Upper lobe of right lung (tissue), 1 donor: ENCODE results near the gene MGAT3. TPM values are rescaled to one million over a fixed set of nuclear protein-coding genes. Genes with fewer than 3 reads are reported as not detected.

Source experiments
- ATAC-seq: fragments of 200-7000 bp; cut with Tn5 transposase; one replicate; pipeline ENCODE4 v1.9.1; 2020; ENCODE audit warnings: mild to moderate bottlenecking, moderate library complexity
- DNase-seq: peaks from one replicate; pipeline ENCODE4 v3.0.0-alpha.2; 2020
- H3K27ac ChIP-seq: fragments of 200-600 bp; one replicate; pipeline ENCODE4 v1.8.0; 2022
- H3K27me3 ChIP-seq: fragments of 200-600 bp; one replicate; pipeline ENCODE4 v1.8.0; 2022; ENCODE audit warnings: mild to moderate bottlenecking
- H3K36me3 ChIP-seq: fragments of 200-600 bp; one replicate; pipeline ENCODE4 v1.8.0; 2022
- H3K4me1 ChIP-seq: fragments of 200-600 bp; one replicate; pipeline ENCODE4 v1.8.0; 2022
- H3K4me3 ChIP-seq: fragments of 200-600 bp; one replicate; pipeline ENCODE4 v1.8.0; 2022; ENCODE audit warnings: mild to moderate bottlenecking
- H3K9me3 ChIP-seq: fragments of 200-600 bp; one replicate; pipeline ENCODE4 v1.8.0; 2022
- intact Hi-C: fragments of 100-400 bp; cut with DNase I; formaldehyde crosslinking; loops from one replicate; pipeline ENCODE4 v1.11.0; 2022
- total RNA-seq: library from RNA; stranded (reverse); fragmentation: NEBNext Ultra II Directional; extraction: Animal tissue kit (Norgen Biotek cat#: 25700); gene quantifications from one replicate; pipeline ENCODE4 v1.2.1, GENCODE V29; 2021
- TF ChIP-seq, protein P1 (sequence below): fragments of 200-600 bp; IDR thresholded peaks from one replicate; pipeline ENCODE4 v1.8.0; 2022; ENCODE audit warnings: antibody characterized with exemption
- donor health status: DM: no; HTN: yes; CAD: no; lungs with severe emphysema.

The MGAT3 gene
- total RNA-seq, 1 donor from 2014 or later: 34.8 TPM

DNA sequence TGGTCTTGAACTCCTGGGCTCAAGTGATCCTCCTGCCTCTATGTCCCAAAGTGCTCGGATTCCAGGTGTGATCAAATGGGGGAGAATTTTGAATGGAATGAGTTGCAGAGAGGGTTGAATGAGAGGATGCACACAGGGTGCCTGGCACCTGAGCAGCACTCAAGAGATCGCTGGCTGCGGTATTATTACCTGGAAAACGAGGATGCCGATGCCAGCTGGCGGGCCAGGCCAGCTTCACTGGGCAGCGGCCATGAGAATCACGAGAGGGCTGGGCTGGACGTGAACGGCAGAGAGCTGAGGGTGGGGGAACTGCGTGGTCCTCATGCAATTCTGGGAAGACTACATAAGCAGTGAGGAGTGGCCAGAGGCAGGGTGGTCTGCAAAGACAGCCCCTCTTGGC, 2.9 kb downstream of the MGAT3 start:
- Histone ChIP-seq H3K9me3 (no peaks in the 10 kb centered on the region), H3K4me1 (peaks cover 24% of the 10 kb centered on the region), H3K4me3 (no peak overlapping the region), H3K27me3 (peaks cover 23% of the 10 kb centered on the region), H3K27ac (no peak overlapping the region), H3K36me3 (no peaks in the 10 kb centered on the region)
- DNase-seq (no peak), ATAC-seq (no peak)
- TF ChIP-seq, protein P1, sequence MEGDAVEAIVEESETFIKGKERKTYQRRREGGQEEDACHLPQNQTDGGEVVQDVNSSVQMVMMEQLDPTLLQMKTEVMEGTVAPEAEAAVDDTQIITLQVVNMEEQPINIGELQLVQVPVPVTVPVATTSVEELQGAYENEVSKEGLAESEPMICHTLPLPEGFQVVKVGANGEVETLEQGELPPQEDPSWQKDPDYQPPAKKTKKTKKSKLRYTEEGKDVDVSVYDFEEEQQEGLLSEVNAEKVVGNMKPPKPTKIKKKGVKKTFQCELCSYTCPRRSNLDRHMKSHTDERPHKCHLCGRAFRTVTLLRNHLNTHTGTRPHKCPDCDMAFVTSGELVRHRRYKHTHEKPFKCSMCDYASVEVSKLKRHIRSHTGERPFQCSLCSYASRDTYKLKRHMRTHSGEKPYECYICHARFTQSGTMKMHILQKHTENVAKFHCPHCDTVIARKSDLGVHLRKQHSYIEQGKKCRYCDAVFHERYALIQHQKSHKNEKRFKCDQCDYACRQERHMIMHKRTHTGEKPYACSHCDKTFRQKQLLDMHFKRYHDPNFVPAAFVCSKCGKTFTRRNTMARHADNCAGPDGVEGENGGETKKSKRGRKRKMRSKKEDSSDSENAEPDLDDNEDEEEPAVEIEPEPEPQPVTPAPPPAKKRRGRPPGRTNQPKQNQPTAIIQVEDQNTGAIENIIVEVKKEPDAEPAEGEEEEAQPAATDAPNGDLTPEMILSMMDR: no peak
- intact Hi-C loops: no loop called here

DNA sequence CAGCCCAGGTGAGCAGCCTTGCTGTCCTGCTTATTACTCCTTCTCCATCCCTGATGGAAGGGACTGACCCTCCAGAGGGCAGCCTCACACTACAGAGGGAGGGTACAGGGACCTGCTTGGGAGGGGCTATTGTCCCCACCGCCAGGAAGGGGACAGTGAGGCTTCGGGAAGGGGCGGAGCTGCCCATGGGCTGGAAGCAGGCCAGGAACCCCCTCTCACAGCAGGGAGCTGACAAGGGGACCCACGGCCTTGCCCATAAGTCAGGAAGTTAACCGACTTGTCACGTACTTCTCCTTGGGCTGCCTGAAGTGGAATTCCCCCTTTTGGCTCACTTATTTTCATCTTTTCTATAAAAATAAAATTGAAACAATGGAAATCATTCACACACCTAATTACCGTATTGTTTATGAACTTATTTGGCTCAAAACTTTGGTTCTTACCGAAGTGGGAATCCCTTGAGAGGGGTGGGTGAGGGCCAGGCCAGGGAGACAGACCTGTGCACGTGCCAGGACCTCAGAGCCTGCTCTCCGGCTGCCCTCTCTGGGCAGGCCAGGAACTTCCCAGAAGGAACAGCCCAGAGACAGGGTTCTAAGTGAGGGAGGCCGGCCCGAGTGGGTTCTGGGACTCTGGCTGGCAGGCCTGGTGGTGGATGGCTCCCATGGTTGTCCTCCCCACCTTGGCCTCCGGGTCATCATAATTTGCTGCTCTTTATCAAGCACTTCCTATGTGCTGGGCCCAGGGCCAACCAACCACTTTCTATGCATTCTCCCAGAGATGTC, 5.8 kb downstream of the MGAT3 start:
- Histone ChIP-seq H3K27ac (peak overlapping the region; percentile 71), H3K9me3 (no peaks in the 10 kb centered on the region), H3K4me3 (no peak overlapping the region), H3K36me3 (no peaks in the 10 kb centered on the region), H3K4me1 (peaks cover 24% of the 10 kb centered on the region), H3K27me3 (peaks cover 13% of the 10 kb centered on the region)
- ATAC-seq (peak; percentile 1), DNase-seq (no peak)
- intact Hi-C loops: no loop called here
- TF ChIP-seq, protein P1: peak; percentile 12

DNA sequence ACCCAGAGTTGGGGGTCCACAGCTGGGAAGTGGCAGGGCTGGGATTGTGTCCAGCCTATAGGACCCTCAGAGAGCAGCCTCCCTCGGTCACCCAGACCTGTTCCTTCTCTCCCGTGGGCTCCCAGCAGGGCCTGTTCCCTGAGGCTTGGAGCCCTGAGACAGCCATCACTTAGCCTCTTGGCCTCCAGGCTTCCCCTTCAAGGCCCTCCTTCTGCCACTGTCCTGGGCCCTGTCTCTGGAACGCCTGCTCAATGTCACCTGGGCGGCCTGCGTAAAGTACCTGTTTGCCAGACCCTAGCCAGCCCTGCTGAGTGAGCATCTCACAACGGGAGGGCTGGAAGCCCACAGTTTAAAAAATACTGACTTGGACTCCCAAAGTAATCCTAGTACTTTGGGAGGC, 6.5 kb downstream of the MGAT3 start:
- TF ChIP-seq, protein P1: no peak
- ATAC-seq: no peak
- no peak for DNase-seq
- Histone ChIP-seq H3K4me3 (no peak overlapping the region), H3K36me3 (no peaks in the 10 kb centered on the region), H3K4me1 (peaks cover 24% of the 10 kb centered on the region), H3K27ac (peak overlapping the region; percentile 71), H3K27me3 (peaks cover 8% of the 10 kb centered on the region), H3K9me3 (no peaks in the 10 kb centered on the region)
- intact Hi-C loops: no loop called here

DNA sequence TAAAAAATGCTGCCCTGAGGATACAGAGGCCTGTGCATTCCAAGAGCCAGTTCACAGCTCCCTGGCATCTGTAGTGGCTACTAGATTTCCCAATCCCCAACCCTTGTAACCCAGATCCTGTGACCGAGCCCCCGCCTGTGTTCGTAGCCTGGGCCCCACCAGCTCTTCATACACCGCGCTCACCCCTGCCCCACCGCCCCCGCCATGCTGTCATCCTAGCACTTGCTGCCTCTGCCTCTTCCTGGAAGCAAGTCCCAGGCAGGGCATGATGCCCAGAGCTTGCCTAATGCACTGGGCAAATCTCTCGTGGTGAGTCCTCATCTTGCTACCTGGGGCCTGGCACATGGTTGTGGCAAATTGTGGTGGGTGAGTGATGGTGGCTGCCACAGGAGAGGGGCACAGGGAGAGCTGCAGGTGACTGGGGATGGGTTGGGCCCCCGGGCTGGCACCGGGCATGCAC, 7.1 kb downstream of the MGAT3 start:
- DNase-seq (peak; percentile 96), ATAC-seq (peak; percentile 82)
- TF ChIP-seq, protein P1: no peak
- H3K9me3 ChIP-seq: no peaks in the 10 kb centered on the region
- no peak overlapping the region for H3K4me3 ChIP-seq
- peaks cover 1% of the 10 kb centered on the region for H3K27me3 ChIP-seq
- peak overlapping the region; percentile 36 for H3K27ac ChIP-seq
- intact Hi-C loops: no loop called here
- peaks cover 24% of the 10 kb centered on the region for H3K4me1 ChIP-seq
- no peaks in the 10 kb centered on the region for H3K36me3 ChIP-seq

DNA sequence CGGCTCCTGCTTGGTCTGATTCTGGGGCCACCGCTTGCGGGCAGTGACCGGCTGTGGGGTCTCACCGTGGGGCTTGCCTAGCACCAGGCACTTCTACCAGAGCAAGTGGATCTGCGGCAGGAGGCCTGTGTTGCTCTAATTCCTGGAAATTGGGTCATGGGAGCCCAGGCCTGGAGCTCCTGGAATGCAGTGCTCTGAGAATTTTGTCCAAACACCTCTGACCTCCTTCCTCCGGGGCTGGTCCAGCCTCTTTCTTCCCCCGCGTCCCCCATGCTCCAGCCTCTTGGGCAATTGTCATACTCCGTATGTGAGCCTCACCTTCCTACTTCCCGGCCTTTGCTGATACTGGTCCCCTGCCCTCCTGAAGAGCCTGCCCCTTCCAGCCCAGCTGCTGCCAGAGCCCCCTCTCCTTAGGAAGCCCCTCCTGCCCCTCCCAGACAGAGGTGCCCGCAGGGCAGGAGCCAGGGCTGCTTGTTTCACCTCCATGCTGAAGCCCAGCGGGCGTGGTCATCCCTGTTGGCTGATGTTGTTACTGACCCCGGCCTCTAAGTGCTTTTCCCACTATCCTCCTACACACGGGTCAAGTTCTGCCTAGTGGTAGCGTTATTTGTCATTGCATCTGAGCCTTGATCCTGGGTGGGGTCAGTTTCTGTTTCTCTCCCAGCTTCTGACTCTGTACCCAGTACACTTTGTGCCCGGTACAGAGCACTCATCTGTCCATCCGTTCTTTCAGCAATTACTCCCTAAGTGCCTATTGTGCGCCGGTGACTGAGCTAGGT, 9.6 kb downstream of the MGAT3 start:
- ATAC-seq (peak; percentile 62), DNase-seq (peak; percentile 80)
- Histone ChIP-seq H3K9me3 (no peaks in the 10 kb centered on the region), H3K4me3 (no peak overlapping the region), H3K36me3 (no peaks in the 10 kb centered on the region), H3K4me1 (peaks cover 32% of the 10 kb centered on the region), H3K27me3 (no peaks in the 10 kb centered on the region), H3K27ac (peak overlapping the region; percentile 58)
- intact Hi-C loops: no loop called here
- TF ChIP-seq, protein P1: no peak
